ENCODE data around the gene FNDC5.
A peak's percentile ranks its signal among the peaks of the same experiment; 100 is the strongest.
"Not testable (repeated sequence)": the region's sequence is repeated elsewhere in the genome, so short reads cannot be mapped to it uniquely, and the experiment has no call there.

FNDC5 gene

DNA sequence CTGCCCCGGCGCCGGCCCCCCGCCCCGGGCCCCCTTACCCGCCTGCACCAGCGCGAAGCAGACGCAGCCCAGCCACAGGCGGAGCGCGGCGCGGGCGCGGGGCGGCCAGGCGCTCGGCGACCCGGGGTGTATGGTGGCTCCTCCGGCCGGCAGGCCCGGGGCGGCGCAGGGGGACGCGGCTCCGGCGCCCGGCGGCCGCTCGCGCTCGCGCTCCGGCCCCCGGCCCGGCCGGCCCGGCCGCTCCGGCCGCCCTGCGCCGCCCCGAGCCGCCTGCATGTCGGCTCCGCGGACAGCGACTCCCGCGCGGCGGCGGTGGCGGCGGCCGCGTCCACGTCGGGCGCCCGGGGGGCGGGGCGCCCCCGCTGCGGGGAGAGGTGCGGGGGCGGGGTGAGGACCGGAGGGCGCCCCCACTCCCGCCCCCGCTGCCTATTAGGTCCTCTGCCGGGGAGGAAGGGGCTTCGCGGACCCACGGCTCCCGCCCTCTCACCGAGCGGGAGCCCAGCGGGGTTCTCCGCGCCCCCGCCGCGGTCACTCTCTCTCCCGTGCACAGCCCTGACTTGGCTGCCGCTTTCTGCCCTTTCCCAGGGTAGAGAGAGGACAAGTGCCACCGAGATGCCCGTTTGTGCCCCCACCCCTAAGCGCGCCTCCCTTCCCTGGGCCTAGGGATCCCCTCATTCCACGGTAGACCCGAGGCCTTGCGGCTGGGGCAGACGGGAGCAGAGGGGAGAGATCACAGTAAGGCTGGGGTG lies at the start of gene FNDC5:
TSS of gene FNDC5 (minus strand) at position 298 of the 749 bp plus-strand sequence.
- no peak for DNase-seq (ENCODE audit: low read depth)

DNA sequence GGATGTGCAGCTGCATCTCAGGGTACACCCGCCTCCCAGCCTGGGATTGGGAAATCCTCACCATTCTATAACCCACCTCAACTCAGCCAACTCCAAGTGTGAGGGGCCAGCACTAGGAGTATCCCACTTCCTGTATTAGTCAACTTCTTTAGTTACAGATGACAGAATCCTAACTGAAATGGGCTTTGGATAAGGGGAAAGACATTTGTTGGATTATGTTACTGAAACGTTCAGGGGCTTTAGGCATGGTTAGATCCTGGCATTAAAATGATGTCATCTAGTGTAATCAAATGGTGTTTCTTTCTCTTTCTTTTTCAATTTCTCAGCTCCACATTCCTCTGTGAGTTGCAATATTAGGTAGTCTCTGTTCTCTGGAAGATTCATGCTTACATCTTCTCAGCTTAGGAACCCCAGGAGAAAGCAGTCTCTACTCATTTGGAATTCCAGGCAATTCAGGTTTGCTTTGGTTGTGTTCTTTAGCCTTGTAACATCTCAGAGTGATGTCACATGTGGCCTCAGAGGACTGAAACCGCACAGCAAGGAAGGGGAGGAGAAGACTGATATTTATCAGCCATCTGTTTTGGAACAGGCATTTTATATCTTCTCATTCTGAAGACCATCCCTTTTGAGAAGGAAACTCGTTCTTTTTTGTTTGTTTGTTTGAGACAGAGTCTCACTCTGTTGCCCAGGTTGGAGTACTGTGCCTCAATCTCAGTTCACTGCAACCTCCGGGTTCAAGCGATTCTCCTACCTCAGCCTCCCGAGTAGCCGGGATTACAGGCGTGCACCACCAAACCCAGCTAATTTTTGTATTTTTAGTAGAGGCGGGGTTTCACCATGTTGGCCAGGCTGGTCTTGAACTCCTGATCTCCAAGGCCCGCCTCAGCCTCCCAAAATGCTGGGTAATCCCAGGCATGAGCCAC lies 49.4 kb upstream of the FNDC5 start:
- DNase-seq (ENCODE audit: low read depth), result peak; percentile 32

DNA sequence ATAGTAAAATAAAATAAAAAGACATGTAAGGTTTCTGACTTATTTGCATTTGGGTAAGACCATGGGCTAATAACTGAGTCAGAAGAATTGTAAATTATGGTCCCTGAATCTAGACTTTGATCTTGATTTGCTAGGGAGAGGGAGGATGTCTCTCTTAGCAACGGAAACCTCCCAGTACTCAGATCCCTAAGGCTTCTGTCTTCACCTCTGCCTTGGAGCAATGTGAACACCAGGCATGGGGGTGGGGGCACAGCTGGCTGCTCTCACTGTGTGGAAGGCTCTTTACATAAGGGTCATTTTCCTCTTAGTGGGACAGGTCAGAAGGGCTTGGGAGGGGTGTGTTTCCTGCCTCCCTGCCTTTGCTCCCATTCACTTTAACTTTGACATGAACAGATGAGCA lies 47.5 kb upstream of the FNDC5 start:
- no peak for DNase-seq (ENCODE audit: low read depth)

DNA sequence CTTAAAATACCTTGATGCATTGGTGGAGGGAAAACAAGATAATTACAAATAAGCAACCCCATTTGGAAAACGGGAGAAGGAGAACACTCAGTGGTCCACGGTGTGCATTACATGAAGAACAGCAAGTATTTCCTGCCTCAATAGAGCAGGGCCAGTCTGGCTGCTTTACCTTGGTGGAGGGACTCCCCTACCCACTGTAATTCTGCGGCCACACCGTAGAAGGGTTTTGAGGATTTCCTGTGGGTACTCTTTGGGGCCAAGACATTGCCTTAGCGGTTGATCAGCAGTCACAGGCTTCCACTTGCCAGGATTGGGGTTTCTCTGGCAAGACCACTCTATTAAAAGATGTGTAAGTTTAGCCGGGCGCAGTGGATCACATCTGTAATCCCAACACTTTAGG lies 46.8 kb upstream of the FNDC5 start:
- DNase-seq (ENCODE audit: low read depth), result no peak

DNA sequence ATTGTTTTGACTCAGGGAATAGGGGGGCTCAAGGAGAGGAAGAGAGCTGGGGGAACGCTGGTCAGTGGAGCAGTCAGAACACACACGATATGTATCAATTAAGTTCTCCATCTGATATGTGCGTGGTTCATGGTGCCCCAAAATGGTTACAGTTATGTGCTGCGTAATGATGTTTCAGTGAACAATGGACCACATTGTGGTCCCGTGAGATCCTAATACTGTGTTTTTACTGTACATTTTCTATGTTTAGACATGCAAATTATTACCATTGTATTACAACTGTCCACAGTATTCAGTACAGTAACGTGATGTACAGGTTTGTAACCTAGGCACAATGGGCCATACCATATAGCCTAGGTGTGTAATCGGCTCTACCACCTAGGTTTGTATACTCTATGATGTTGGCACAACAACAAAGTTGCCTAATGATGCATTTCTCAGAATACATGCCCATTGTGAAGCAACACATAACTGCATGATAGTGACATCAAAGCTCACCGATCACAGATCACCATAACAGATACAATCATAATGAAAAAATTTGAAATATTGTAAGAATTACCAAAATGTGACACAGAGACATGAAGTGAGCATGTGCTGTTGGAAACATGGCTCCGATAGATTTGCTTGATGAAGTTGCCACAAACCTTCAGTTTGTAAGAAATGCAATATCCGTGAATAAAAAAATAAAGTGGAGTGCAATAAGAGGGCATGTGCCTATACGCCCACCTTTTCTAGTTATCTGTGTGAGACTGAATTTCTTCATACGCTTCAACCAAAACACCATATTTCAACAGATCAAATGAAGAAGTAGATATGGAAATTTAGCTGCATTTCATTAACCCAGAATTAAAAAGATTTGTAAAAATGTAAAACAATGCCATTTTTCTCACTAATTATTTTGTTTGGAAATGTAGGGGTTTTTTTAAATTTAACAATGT lies 45.3 kb upstream of the FNDC5 start:
- DNase-seq (ENCODE audit: low read depth), result peak; percentile 19

DNA sequence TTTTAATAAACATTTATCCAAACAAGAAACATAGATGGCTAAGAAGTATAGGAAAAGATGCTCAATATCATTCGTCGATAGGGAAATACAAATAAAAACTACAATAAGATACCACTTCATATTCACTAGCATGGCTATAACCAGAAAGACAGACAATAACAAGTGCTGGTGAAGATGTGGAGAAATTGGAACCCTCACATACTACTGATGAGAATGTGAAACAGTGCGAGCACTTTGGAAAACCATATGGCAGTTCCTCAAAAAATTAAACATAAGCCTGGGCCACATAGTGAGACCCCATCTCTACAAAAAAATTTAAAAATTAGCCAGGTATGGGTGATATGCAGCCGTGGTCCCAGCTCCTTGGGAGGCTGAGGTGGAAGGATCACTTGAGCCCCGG lies 39.6 kb upstream of the FNDC5 start:
- no peak for DNase-seq (ENCODE audit: low read depth)

DNA sequence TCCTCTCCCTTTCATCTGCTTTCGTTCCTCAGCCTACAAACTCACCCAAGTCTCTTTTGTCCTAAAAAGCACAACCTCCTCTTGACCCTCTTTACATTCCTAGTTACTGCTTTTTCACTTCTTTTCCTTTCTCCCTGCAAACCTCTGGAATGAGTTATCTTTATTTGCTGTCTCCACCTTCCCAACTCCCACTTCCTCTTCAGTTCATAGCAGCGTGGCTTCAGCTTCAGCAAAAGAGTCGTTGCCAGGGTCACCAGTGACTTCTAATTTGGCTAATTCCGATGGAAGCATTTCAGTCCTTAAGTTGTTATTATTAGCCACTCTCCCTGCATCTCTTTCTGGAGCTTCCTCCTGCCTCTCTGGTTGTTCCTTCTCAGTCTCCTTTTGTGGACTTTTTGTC lies 36.7 kb upstream of the FNDC5 start:
- DNase-seq (ENCODE audit: low read depth), result peak; percentile 28

DNA sequence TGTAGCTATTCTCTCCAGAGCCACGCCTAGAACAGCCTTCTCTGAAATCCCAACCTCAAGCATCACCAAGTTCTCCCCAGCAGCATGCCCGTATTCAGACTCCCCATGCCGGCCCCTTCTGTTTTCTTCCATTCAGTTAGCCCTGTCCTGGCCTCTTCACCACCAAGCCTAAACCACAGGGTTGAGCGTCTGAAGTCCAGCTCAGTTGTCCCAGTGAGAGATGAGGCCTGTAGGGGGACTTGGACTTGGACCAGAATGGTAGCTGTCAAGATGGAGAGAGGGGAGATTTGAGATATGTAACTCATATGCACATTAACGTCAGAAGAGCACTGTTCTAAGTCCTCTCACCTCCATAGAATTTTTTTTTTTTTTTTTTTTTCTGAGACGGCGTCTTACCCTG lies 35.9 kb upstream of the FNDC5 start:
- DNase-seq (ENCODE audit: low read depth), result no peak

DNA sequence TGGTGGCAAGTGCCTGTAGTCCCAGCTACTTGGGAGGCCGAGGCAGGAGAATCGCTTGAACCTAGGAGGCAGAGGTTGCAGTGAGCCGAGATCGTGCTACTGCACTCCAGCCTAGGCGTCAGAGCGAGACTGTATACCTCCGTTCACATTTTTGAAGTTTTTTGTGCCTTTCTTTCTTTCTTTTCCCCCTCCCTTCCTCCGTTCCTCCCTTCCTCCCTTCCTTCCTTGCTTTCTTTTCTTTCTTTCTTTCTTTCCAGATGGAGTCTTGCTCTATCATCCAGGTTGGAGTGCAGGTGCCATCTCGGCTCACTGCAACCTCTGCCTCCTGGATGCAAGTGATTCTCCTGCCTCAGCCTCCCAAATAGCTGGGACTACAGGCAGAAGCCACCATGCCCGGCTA lies 34.9 kb upstream of the FNDC5 start:
- not testable (repeated sequence) for DNase-seq (ENCODE audit: low read depth)

DNA sequence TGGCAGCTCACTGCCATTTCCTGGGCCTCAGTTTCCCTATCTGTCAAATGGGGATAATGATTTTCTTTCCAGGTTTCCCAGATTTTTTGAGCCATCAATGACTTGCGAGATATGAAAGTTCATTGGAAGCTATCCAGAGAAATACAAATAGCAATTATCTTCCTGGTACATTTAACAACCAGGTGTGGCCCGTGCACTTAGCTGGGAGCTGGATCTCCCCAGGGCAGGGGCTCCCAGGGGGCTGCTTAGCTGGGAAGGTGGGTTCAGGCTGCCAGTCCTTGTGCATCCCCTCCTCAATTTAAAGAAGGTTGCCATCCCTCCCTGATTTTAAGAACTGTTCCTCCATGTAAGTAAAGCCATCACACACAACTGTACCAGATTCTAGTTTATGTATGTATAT lies 34.1 kb upstream of the FNDC5 start:
- DNase-seq (ENCODE audit: low read depth), result no peak

DNA sequence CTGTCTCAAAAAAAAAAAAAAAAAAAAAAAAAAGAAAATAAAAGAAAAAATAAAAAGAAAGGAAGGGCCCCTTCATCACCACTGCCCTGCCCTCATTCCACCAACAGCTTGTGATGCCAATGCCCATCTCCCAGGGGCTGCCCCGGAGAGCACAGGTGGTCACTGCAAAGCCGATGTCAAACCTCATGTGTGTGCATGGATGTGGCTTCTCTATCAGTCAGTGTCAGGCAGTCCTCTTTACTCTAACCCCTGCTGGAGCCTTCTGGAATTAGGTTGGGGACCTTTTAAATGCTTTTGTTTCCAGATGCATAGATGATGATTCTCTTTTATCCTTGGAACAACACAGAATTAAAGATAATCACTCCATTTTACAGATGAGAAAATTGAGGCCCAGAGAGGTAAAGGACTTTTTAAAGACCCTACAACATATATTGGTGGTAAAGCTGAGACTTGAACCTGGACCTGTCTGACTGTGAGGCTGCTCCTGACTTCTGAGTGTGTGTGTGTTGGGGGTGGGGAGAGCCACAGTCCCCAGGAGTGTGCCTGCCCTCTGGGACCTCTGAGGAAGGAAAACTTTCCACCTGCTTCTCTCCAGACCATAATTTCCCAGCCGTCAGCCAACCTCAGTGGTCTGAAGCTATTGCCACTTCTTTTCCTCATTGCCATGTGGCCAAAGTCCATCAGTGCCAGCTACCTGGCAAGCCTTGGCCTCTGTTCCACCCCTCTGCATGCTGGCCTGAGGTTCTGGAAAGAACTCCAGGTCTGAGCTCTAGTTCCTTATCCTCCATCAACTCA lies 33.5 kb upstream of the FNDC5 start:
- no peak for DNase-seq (ENCODE audit: low read depth)

DNA sequence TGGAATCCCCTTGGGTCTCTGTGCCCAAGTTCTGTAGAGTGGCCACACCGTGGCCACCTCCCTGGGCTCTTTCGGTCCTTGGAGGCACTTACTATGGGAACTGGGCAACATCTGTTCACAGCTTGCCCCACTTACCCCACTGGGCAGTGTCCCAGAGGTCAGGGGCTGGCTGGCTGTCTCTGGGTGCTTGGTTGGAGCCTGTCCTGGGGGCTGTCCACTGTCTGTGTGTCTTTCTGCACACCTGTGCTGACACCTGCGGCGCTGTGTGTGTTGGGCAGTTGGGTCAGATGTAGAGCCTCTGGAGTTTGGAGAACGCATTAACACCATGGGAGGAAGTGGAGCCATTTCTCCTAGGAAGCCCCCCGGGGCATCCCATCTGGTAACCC lies 31.8 kb upstream of the FNDC5 start:
- DNase-seq (ENCODE audit: low read depth), result no peak

DNA sequence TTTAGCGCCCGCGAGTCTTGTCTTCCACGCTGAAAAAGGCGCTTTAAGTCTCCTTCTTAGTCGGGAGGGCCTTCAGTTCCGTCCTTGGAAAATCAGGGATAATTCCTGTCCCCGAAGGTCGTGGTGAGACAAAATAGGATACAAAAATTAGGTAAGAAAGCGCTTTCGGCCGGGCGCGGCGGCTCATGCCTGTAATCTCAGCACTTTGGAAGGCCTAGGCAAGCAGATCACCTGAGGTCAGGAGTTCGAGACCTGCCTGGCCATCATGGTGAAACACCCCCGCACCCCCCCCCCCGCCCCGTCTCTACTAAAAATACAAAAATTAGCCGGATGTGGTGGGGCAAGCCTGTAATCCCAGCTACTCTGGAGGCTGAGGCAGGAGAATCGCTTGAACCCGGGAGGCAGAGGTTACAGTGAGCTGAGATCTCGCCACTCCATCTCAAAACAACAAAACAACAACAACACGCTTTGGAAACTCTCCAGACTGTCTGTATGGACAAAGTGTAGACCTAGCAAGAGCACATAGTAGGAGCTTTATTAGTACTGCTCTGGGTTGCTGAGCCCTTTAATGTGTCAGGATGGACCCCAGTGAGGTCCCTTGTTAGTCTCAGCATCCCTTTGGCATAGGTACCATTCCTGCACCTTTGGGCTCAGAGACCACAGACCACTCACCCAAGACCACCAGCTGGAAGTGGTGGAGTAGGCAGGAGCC lies 31.3 kb upstream of the FNDC5 start:
- DNase-seq (ENCODE audit: low read depth), result no peak

DNA sequence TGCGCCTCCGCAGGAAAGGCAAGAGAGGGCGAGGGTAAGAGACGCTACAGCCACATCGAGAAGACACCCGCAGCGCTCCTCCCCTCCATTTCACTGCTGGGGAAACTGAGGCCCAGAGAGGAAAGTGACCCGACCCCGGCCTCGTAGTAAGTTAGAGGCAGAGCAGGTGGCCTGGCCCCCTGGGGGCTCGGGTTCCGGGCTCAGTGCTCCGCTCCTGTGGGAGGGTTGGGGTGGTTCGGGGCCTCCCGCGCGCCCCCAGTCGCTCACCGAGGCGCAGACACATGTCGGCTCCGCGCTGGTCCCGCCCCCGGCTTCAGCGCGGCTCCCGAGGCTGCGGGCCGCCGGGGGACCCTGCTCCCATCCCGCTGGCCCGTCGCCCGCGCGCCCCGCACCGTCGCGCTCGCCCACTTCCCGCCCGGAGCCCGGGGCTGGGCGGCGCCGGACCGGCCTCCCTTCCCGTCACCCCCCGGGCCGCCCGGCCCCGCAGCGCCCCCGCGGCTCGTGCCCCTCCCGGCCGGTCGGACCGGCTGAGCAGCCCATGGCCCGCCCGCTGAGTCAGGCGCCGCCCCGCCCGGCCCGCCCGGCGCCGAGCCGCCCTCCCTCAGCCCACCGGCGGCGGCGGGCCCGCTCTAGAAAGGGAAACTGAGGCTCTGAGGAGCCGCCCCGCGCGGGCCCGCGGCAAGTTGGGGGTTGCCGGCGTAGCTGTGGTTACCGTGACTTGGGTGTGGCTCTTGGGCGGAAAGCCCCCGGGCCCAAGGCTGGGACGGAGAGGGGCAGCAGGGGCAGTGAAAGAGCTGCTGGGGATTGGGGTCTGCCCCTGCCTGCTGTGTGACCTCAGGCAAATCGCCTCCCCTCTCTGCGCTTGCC lies 30.5 kb upstream of the FNDC5 start, which contains the start of gene TMEM54:
TSS of gene TMEM54 (minus strand) at position 434 of the 867 bp plus-strand sequence. CDS start at position 283, 151 bp downstream.
- no peak for DNase-seq (ENCODE audit: low read depth)

DNA sequence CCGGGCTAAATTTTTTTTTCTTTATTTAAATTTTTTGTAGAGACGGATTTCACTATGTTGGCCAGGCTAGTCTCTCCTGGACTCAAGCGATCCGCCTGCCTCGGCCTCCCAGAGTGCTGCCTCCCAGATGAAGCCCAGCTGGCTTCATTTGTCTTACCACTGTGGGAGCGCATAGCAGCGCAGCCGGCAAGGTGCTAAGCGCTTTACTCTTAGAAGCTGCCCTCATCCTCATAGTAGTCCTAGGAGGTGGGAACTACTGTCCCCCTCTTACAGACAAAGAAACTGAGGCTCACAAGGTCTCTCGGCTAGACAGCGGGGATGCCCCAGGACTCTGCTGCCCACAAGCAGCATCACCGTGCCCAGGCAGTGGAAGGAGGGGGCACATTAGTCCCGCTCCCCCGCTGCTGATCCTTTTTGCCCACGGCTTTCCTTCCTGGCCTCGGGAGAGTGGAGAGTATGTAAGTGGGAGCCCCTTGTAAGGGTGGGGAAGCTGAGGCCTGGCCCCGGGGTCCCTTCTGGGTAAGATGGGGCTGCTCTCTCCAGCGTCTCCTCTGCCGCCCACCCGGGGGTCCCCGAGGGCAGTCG lies 29.8 kb upstream of the FNDC5 start:
- peak; percentile 18 for DNase-seq (ENCODE audit: low read depth)

DNA sequence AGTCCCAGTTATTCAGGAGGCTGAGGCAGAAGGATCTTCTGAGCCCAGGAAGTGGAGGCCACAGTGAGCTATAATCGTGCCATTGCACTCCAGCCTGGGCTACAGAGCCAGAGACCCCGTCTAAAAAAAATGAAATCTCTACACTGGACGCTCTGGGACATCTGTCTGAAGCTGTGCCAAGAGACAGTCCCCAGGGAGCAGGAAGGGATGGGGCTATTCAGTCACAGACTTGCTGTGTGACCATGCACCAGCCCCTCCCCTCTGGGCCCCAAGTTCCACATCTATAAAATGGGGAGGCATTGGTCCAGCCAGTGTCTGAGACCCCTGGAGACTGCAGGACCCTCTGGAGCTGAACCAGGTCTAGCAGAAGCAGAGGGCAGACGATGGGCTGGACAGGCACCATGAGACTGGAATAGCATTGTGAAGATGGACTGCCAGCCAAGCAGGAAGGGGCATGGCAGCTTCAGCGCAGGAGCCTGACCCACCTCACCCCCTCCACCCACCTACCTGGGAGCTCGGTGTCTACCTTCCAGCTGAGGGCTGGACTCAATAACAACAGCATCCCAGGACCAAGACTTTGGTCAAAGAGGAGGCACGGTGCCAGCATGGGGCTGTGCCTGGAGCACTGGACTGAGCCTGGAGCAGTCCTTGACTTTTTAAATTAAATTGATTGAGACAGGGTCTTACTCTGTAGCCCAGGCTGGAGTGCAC lies 29.0 kb upstream of the FNDC5 start:
- DNase-seq (ENCODE audit: low read depth), result no peak

DNA sequence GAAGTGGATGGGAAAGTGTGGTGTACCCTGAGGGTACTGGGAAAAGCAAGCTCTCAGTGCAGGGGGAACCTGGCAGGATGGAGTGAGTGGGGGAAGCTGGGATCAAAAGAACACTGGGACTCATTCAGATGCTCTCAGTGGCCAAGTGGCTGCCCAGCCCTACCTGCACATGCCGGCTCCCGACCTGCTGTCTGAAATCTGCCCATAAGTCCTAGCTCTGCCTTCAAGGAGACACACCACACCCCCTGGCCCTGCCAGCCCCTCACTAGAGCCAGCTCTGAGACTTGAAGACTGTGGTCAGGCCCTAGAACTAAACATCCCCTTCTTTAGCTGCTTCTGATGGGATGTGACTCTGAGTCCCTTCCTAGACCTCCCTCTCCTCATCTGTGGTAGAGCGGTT lies 28.2 kb upstream of the FNDC5 start:
- DNase-seq (ENCODE audit: low read depth), result no peak

DNA sequence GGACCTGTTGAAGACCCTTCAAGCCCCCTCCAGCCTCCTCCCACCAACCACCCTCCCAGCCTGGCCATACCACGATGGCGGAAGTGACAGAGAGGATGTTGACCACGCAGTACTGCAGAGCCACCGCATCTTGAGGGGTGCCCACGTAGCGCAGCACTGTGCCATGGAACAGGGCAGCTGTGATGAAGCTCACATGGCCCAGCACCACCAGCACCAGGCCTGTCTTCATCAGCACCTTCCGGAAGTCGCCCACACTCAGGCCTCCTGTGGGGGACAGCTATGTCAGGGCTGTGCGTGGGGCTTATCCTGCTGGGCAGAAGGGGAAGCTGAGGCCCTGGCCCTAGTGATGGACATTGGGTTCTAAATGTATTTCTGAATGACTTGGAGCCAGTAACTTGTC lies 27.3 kb upstream of the FNDC5 start:
- DNase-seq (ENCODE audit: low read depth), result no peak

Data from amniotic epithelial cell (primary cell).